Osteoblast (primary cell): ENCODE data around the gene ORC2. TPM values are rescaled to one million over a fixed set of nuclear protein-coding genes. Genes with fewer than 3 reads are reported as not detected.
A peak's percentile ranks its signal among the peaks of the same experiment; 100 is the strongest.

Experiments
- DNase-seq: peaks from one replicate; pipeline ENCODE4 v3.0.0; 2011; ENCODE audit warnings: low spot score, mixed read lengths; ENCODE audit not compliant: insufficient read length; ENCODE audit errors: missing footprints
- H2AFZ ChIP-seq: 2 replicates; pipeline ENCODE4 v1.6.0; 2011; ENCODE audit warnings: mild to moderate bottlenecking, low read length
- H3K27ac ChIP-seq: 2 replicates; pipeline ENCODE4 v1.5.1; 2011; ENCODE audit warnings: mild to moderate bottlenecking, low read depth, low read length, moderate library complexity
- H3K27me3 ChIP-seq: 2 replicates; pipeline ENCODE4 v1.6.0; 2012; ENCODE audit warnings: mild to moderate bottlenecking, control low read depth, inconsistent platforms, low read length, moderate library complexity; ENCODE audit not compliant: insufficient read depth
- H3K36me3 ChIP-seq: 2 replicates; pipeline ENCODE4 v1.5.1; 2011; ENCODE audit warnings: mild to moderate bottlenecking, low read length, control low read depth, moderate library complexity; ENCODE audit not compliant: insufficient read depth
- H3K4me1 ChIP-seq: 2 replicates; pipeline ENCODE4 v1.5.1; 2011; ENCODE audit warnings: mild to moderate bottlenecking, low read length, control low read depth, moderate library complexity; ENCODE audit not compliant: insufficient read depth
- H3K4me2 ChIP-seq: 2 replicates; pipeline ENCODE4 v1.6.0; 2011; ENCODE audit warnings: mild to moderate bottlenecking, low read length; ENCODE audit not compliant: insufficient read depth
- H3K4me3 ChIP-seq: fragments of 200-600 bp; sonication (generic); 3 replicates; pipeline ENCODE4 v1.5.1; 2012; ENCODE audit warnings: mild to moderate bottlenecking, low read length, inconsistent platforms; ENCODE audit not compliant: insufficient read depth
- H3K79me2 ChIP-seq: 2 replicates; pipeline ENCODE4 v1.6.0; 2012; ENCODE audit warnings: mild to moderate bottlenecking, low read length, control low read depth, inconsistent platforms; ENCODE audit not compliant: insufficient read depth
- H3K9me3 ChIP-seq: 2 replicates; pipeline ENCODE4 v1.5.1; 2011; ENCODE audit warnings: low read depth, low read length, control low read depth
- H4K20me1 ChIP-seq: 2 replicates; pipeline ENCODE4 v1.6.0; 2012; ENCODE audit warnings: mild to moderate bottlenecking, low read length, control low read depth; ENCODE audit not compliant: insufficient read depth
- CTCF ChIP-seq: IDR thresholded peaks from 2 replicates; pipeline ENCODE4 v1.5.1; 2011; ENCODE audit warnings: mild to moderate bottlenecking, low read depth, low read length, moderate library complexity; ENCODE audit errors: extremely low read depth
- total RNA-seq: library from RNA; depleted of rRNA; stranded (reverse); fragments of >200 nt; gene quantifications from 2 replicates; pipeline ENCODE4 v1.2.3, GENCODE V29; 2012

The ORC2 gene
- total RNA-seq, 1 donor: 14.5 TPM

- DNase-seq: no peak
- H3K4me2 ChIP-seq: peak overlapping the region; percentile 93
- peaks cover 49% of the 10 kb centered on the region for H3K79me2 ChIP-seq
- peaks cover 25% of the 10 kb centered on the region for H3K4me1 ChIP-seq
- H2AFZ ChIP-seq: no peak overlapping the region
- H3K4me3 ChIP-seq: no peak overlapping the region
- H3K36me3 ChIP-seq: peaks cover 3% of the 10 kb centered on the region
- no peak overlapping the region for H3K27ac ChIP-seq
- H3K27me3 ChIP-seq: no peaks in the 10 kb centered on the region
- TF ChIP-seq CTCF: no peak
- no peaks in the 10 kb centered on the region for H3K9me3 ChIP-seq
- H4K20me1 ChIP-seq: no peaks in the 10 kb centered on the region
Observed at GRCh38 chr2:200961674-200962073, 1.8 kb downstream of the ORC2 start.

DNA sequence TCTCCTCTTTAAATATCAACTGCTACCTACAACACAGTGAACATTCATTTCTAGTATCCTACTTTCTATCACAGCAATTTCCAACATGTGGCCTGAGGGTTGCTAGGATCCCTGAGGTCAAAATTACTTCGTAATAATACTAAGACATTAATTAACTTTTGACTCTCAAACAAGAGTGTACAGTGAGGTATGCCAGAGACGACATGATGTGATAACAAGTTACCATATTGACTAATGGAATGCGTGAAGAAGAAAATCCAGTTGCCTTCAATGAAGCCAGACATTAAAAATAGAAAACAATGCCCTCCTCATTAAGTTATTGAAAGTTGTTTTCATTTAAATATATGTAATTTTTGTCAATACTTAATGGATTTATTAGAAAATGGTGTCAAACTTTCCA lies 13.1 kb downstream of the ORC2 start:
- H4K20me1 ChIP-seq: no peaks in the 10 kb centered on the region
- no peaks in the 10 kb centered on the region for H3K79me2 ChIP-seq
- TF ChIP-seq CTCF: no peak
- H2AFZ ChIP-seq: no peak overlapping the region
- H3K27ac ChIP-seq: no peak overlapping the region
- no peak overlapping the region for H3K4me2 ChIP-seq
- no peaks in the 10 kb centered on the region for H3K27me3 ChIP-seq
- peaks cover 29% of the 10 kb centered on the region for H3K36me3 ChIP-seq
- H3K4me1 ChIP-seq: no peaks in the 10 kb centered on the region
- H3K4me3 ChIP-seq: no peak overlapping the region
- H3K9me3 ChIP-seq: no peaks in the 10 kb centered on the region
- no peak for DNase-seq

- Histone ChIP-seq H3K79me2 (no peaks in the 10 kb centered on the region), H3K27me3 (no peaks in the 10 kb centered on the region), H3K4me1 (peaks cover 17% of the 10 kb centered on the region), H3K9me3 (no peaks in the 10 kb centered on the region), H4K20me1 (no peaks in the 10 kb centered on the region), H3K4me2 (peak overlapping the region; percentile 58), H2AFZ (no peak overlapping the region), H3K36me3 (peaks cover 32% of the 10 kb centered on the region), H3K27ac (peak overlapping the region; percentile 82), H3K4me3 (no peak overlapping the region)
- TF ChIP-seq CTCF: no peak
- no peak for DNase-seq
Observed at GRCh38 chr2:200945395-200945729, 18.1 kb downstream of the ORC2 start.

- Histone ChIP-seq H3K27me3 (no peaks in the 10 kb centered on the region), H3K4me1 (peaks cover 17% of the 10 kb centered on the region), H3K9me3 (no peaks in the 10 kb centered on the region), H3K36me3 (peaks cover 36% of the 10 kb centered on the region), H4K20me1 (no peaks in the 10 kb centered on the region), H3K27ac (peak overlapping the region; percentile 82), H3K79me2 (no peaks in the 10 kb centered on the region), H3K4me2 (peak overlapping the region; percentile 58), H2AFZ (peak overlapping the region; percentile 76), H3K4me3 (no peak overlapping the region)
- TF ChIP-seq CTCF: no peak
- no peak for DNase-seq
Observed at GRCh38 chr2:200944467-200945394, 18.7 kb downstream of the ORC2 start.
